OCI-LY7 (cell line): ENCODE data around the gene FBXO31.

Experiments used
- CTCF ChIP-seq: fragments of 200-600 bp; sonication (generic); conservative IDR thresholded peaks from 2 replicates; pipeline ENCODE4 v1.5.1; 2014; ENCODE audit warnings: mild to moderate bottlenecking, antibody characterized with exemption, low read length, moderate library complexity, mixed read lengths
- EZH2phosphoT487 ChIP-seq: fragments of 200-600 bp; sonication (generic); IDR thresholded peaks from 2 replicates; pipeline ENCODE4 v1.6.1; 2018; ENCODE audit warnings: low read depth, borderline replicate concordance, mild to moderate bottlenecking, mixed run types, antibody characterized with exemption, low read length, moderate library complexity, mixed read lengths

GRCh38 chr16:87410968-87411367 is 27.4 kb upstream of the FBXO31 start:
- TF ChIP-seq CTCF (no peak), EZH2phosphoT487 (no peak)
